GM12878 (cell line): ENCODE measurements around the gene CD93. TPM values are rescaled to one million over a fixed set of nuclear protein-coding genes. Genes with fewer than 3 reads are reported as not detected.

ENCODE experiments used
- ATAC-seq: fragments of 200-7000 bp; cut with Tn5 transposase; 3 replicates; pipeline ENCODE4 v1.9.1; 2020; ENCODE audit warnings: mild to moderate bottlenecking, moderate library complexity
- BruUV-seq: library from RNA; stranded (reverse); fragments of 400-500 nt; replicated peaks from 2 replicates; lab custom pipeline; 2021; lab: Mats Ljungman, UMichigan
- CTCF ChIA-PET: fragments of 300-600 bp; sonication (Branson Sonifier 250); formaldehyde crosslinking; extraction: SDS; loops from one replicate; lab custom pipeline; 2021; ENCODE audit warnings: inconsistent platforms; lab: Yijun Ruan, JAX
- POLR2A ChIA-PET: fragments of 350-600 bp; formaldehyde crosslinking; extraction: SDS; loops from one replicate; lab custom pipeline; 2021; ENCODE audit warnings: inconsistent platforms; lab: Charles Lee
- RAD21 ChIA-PET: fragments of 300-600 bp; sonication (Branson Sonifier 250); formaldehyde crosslinking; loops from one replicate; lab custom pipeline; 2023; ENCODE audit warnings: antibody characterized with exemption; ENCODE audit not compliant: unreplicated experiment; lab: Charles Lee
- SMC1A ChIA-PET: fragments of 300-600 bp; sonication (Branson Sonifier 250); formaldehyde crosslinking; loops from one replicate; lab custom pipeline; 2023; ENCODE audit not compliant: unreplicated experiment, uncharacterized antibody; lab: Charles Lee
- DNase-seq: peaks from one replicate; pipeline ENCODE4 v3.0.0-alpha.2; 2011; ENCODE audit warnings: low read depth, low spot score
- FAIRE-seq: peaks from 3 replicates; lab custom pipeline; 2011; peaks lifted over from hg19 to GRCh38; lab: Jason Lieb, UNC
- H2AFZ ChIP-seq: 2 replicates; pipeline ENCODE4 v1.6.0; 2011; ENCODE audit warnings: low read depth, low read length, control low read depth; ENCODE audit not compliant: control insufficient read depth
- H3K27ac ChIP-seq: 2 replicates; pipeline ENCODE4 v1.5.1; 2011; ENCODE audit warnings: control low read depth; ENCODE audit not compliant: control insufficient read depth, insufficient read depth
- H3K27me3 ChIP-seq, 2 experiments: replicated peaks in 1 of 2; 2 replicates each; pipeline versions ENCODE4 v1.6.0 to v1.6.1; 2011; ENCODE audit warnings: low read length in 1 of 2; ENCODE audit not compliant: control insufficient read depth in 2 of 2, insufficient read depth in 2 of 2
- H3K36me3 ChIP-seq, 2 experiments: 2 replicates each; pipeline ENCODE4 v1.5.1; 2011; ENCODE audit warnings: low read length in 1 of 2; ENCODE audit not compliant: control insufficient read depth in 2 of 2, insufficient read depth in 2 of 2
- H3K4me1 ChIP-seq: 2 replicates; pipeline ENCODE4 v1.6.1; 2011; ENCODE audit warnings: mild to moderate bottlenecking, low read length, moderate library complexity, mixed read lengths; ENCODE audit not compliant: control insufficient read depth, insufficient read depth
- H3K4me2 ChIP-seq: 2 replicates; pipeline ENCODE4 v1.6.0; 2011; ENCODE audit warnings: control low read depth; ENCODE audit not compliant: control insufficient read depth, insufficient read depth
- H3K4me3 ChIP-seq: fragments of 200-600 bp; sonication (generic); 2 replicates; pipeline ENCODE4 v1.5.1; 2016
- H3K79me2 ChIP-seq: 2 replicates; pipeline ENCODE4 v1.6.0; 2011; ENCODE audit warnings: low read length; ENCODE audit not compliant: control insufficient read depth, insufficient read depth
- H3K9ac ChIP-seq: 2 replicates; pipeline ENCODE4 v1.8.0; 2011; ENCODE audit warnings: low read length, control low read depth, mixed read lengths; ENCODE audit not compliant: control insufficient read depth, insufficient read depth
- H3K9me3 ChIP-seq: replicated peaks from 3 replicates; pipeline ENCODE4 v1.5.1; 2011; ENCODE audit warnings: mild to moderate bottlenecking, low read length; ENCODE audit not compliant: control insufficient read depth, insufficient read depth
- H4K20me1 ChIP-seq: 2 replicates; pipeline ENCODE4 v1.6.0; 2011; ENCODE audit not compliant: control insufficient read depth, insufficient read depth
- CTCF ChIP-seq, 3 experiments: IDR thresholded peaks in 2 of 3; conservative IDR thresholded peaks in 1 of 3; 2 replicates each; pipeline ENCODE4 v1.5.1; 2011; ENCODE audit warnings: low read depth in 3 of 3, low read length in 3 of 3, mild to moderate bottlenecking in 3 of 3, control low read depth in 2 of 3, moderate library complexity in 2 of 3, inconsistent platforms in 1 of 3, mixed read lengths in 1 of 3; ENCODE audit not compliant: control insufficient read depth in 2 of 3, insufficient read depth in 1 of 3; ENCODE audit errors: extremely low read depth in 1 of 3
- SPI1 ChIP-seq: IDR thresholded peaks from 2 replicates; pipeline ENCODE4 v1.6.1; 2011; ENCODE audit warnings: low read depth, mild to moderate bottlenecking, low read length, moderate library complexity, borderline replicate concordance; ENCODE audit not compliant: insufficient read depth
- WGBS: methylation state at CpG from one replicate; pipeline ENCODE4 v1.1.6; 2016; ENCODE audit warnings: low lambda C conversion rate; ENCODE audit not compliant: insufficient replicate concordance, insufficient coverage; ENCODE audit errors: missing lambda C conversion rate; 5-methylcytosine and 5-hydroxymethylcytosine counted together
- in situ Hi-C: fragments of 300-500 bp; cut with MboI; formaldehyde crosslinking; loops from 9 replicates; pipeline ENCODE4 v1.14.3; 2018; ENCODE audit warnings: mixed read lengths
- intact Hi-C: fragments of 100-400 bp; cut with micrococcal nuclease; formaldehyde crosslinking; loops from one replicate; pipeline ENCODE4 v1.14.2; 2022; ENCODE audit not compliant: unreplicated experiment
- polyA plus RNA-seq, 11 experiments: library from polyadenylated mRNA; depleted of rRNA in 4 of 11; unstranded in 6 of 11; stranded (reverse) in 5 of 11; fragments of >200 nt; fragmentation: Nextera tagmentation in 4 of 11; fragmentation: Illumina TruSeq in 1 of 11; extraction: Ambion mirVana in 4 of 11; extraction: Trizol in 1 of 11; gene quantifications; 1 replicate in 1 of 11; 2 replicates in 10 of 11; pipeline versions ENCODE4 v1.2.1 to v1.2.3, GENCODE V29; 2011 to 2016; ENCODE audit warnings: inconsistent platforms in 2 of 11, missing spikeins in 2 of 11, low read depth in 1 of 11
- total RNA-seq, 4 experiments: library from RNA; depleted of rRNA in 3 of 4; stranded (reverse); fragments of >200 nt in 3 of 4; fragmentation: Illumina TruSeq in 1 of 4; extraction: Trizol in 1 of 4; gene quantifications; 2 replicates each; pipeline versions ENCODE4 v1.2.1 to v1.2.3, GENCODE V29; 2013 to 2021

The CD93 gene
- total and polyA plus RNA-seq, 10 of the 15 experiments (the other 5 are each of a cell fraction or from before 2014, with no cell fraction given): 0.20 to 2.7 (median 0.92) TPM

- BruUV-seq: no TSS peak
- ChIA-PET RAD21 (no interaction called here), POLR2A (interaction anchor here (1.5 kb wide), 1 partner anchor 14 kb away, joined by 4 read pairs; no protein-coding TSS in a partner anchor), SMC1A (interaction anchor here (1.2 kb wide), 1 partner anchor 71 kb away, joined by 4 read pairs; no protein-coding TSS in a partner anchor), CTCF (interaction anchor here (0.6 to 2.6 kb wide), 5 partner anchors 13 to 120 kb away, joined by 3 to 10 read pairs (median 4); no protein-coding TSS in a partner anchor)
- Histone ChIP-seq H3K27ac (no peak overlapping the region), H3K4me3 (no peak overlapping the region), H3K4me1 (peaks cover 6% of the 10 kb centered on the region), H3K9ac (no peak overlapping the region), H3K4me2 (no peak overlapping the region), H4K20me1 (no peaks in the 10 kb centered on the region), H2AFZ (no peak overlapping the region), H3K36me3 (no peaks in the 10 kb centered on the region), H3K9me3 (no peaks in the 10 kb centered on the region), H3K27me3 (peaks cover 0 to 3% of the 10 kb centered on the region in 2 experiments; a peak in 1 of 4 replicates)
- no peak for FAIRE-seq
- DNase-seq: no peak
- WGBS: 13% methylated on average over 9 of the region's 9 CpGs
- ATAC-seq: no peak
- in situ Hi-C loops (no loop called here), intact Hi-C loops (no loop called here)
- TF ChIP-seq SPI1 (0 out of 2 replicates have a peak, but pooled peaks have one; percentile 5), CTCF (IDR thresholded peaks at IDR 0.05 in 2 of 3, conservative IDR thresholded peaks at IDR 0.05 in 1 of 3; ENCODE audit: control insufficient read depth in 2 of 3, extremely low read depth in 1 of 3, insufficient read depth in 1 of 3, low read depth in 3 of 3, low read length in 3 of 3) (no peak)
- TF ChIP-seq, all 136 proteins: peak for 1
- no peaks in the 10 kb centered on the region for H3K79me2 ChIP-seq
These were observed 4.8 kb downstream of the CD93 start for GRCh38 chr20:23081263-23081819.
